GM23248 (cell line): ENCODE results near the gene TCP11.

Experiments
- EZH2 ChIP-seq: fragments of 200-600 bp; sonication (generic); IDR thresholded peaks from 2 replicates; pipeline ENCODE4 v1.6.1; 2018; ENCODE audit warnings: antibody characterized with exemption, mild to moderate bottlenecking; ENCODE audit not compliant: insufficient read depth, poor library complexity, severe bottlenecking
- EZH2phosphoT487 ChIP-seq: fragments of 200-600 bp; sonication (generic); IDR thresholded peaks from 2 replicates; pipeline ENCODE4 v1.6.1; 2018; ENCODE audit warnings: antibody characterized with exemption, moderate library complexity, mild to moderate bottlenecking, low read depth; ENCODE audit not compliant: insufficient read depth

- TF ChIP-seq EZH2 (no peak), EZH2phosphoT487 (no peak)
Observed at GRCh38 chr6:35190306-35190705, 49.2 kb upstream of the TCP11 start.
